WTC11 (cell line): ENCODE results near the gene STXBP1. TPM values are rescaled to one million over a fixed set of nuclear protein-coding genes. Genes with fewer than 3 reads are reported as not detected.

Experiments used
- ATAC-seq: fragments of 200-7000 bp; cut with Tn5 transposase; 2 replicates; pipeline ENCODE4 v1.10.0; 2021; ENCODE audit warnings: mild to moderate bottlenecking, moderate library complexity
- CTCF ChIA-PET: fragments of 300-600 bp; sonication (Branson Sonifier 250); formaldehyde crosslinking; loops from one replicate; lab custom pipeline; 2021; ENCODE audit warnings: antibody characterized with exemption; lab: Charles Lee
- POLR2A ChIA-PET: fragments of 350-600 bp; sonication (Branson Sonifier 250); formaldehyde crosslinking; loops from one replicate; lab custom pipeline; 2021; ENCODE audit warnings: antibody characterized with exemption; lab: Charles Lee
- DNase-seq: peaks from one replicate; pipeline ENCODE4 v3.0.0; 2021; ENCODE audit warnings: low spot score
- H3K27ac Mint-ChIP-seq: 2 replicates; pipeline ENCODE4 v1.8.0; 2021; ENCODE audit warnings: mixed read lengths
- H3K27me3 Mint-ChIP-seq: 2 replicates; pipeline ENCODE4 v1.8.0; 2021; ENCODE audit warnings: low read depth, mild to moderate bottlenecking, moderate library complexity, mixed read lengths
- H3K36me3 Mint-ChIP-seq: 2 replicates; pipeline ENCODE4 v1.8.0; 2021; ENCODE audit warnings: mixed read lengths
- H3K4me1 Mint-ChIP-seq: 2 replicates; pipeline ENCODE4 v1.8.0; 2022; ENCODE audit warnings: mixed read lengths
- H3K4me3 Mint-ChIP-seq: 2 replicates; pipeline ENCODE4 v1.8.0; 2021; ENCODE audit warnings: mild to moderate bottlenecking, moderate library complexity, mixed read lengths
- H3K9me3 Mint-ChIP-seq: 2 replicates; pipeline ENCODE4 v1.8.0; 2021; ENCODE audit warnings: mixed read lengths
- CREB1 ChIP-seq: sonication (generic); formaldehyde crosslinking; IDR thresholded peaks from 2 replicates; pipeline ENCODE4 v1.8.0; 2023; ENCODE audit warnings: mild to moderate bottlenecking, missing genetic modification reagents
- ESRRA ChIP-seq: sonication (generic); formaldehyde crosslinking; IDR thresholded peaks from 2 replicates; pipeline ENCODE4 v1.8.1; 2022; ENCODE audit warnings: mild to moderate bottlenecking, missing genetic modification reagents, borderline replicate concordance
- ETV6 ChIP-seq: sonication (generic); formaldehyde crosslinking; IDR thresholded peaks from 2 replicates; pipeline ENCODE4 v1.8.1; 2022; ENCODE audit warnings: mild to moderate bottlenecking, missing genetic modification reagents
- FOXK1 ChIP-seq: sonication (generic); formaldehyde crosslinking; IDR thresholded peaks from 2 replicates; pipeline ENCODE4 v1.8.0; 2022; ENCODE audit warnings: mild to moderate bottlenecking, moderate library complexity, missing genetic modification reagents
- IRF2 ChIP-seq: sonication (generic); formaldehyde crosslinking; IDR thresholded peaks from 2 replicates; pipeline ENCODE4 v1.8.0; 2022; ENCODE audit warnings: low read depth, missing genetic modification reagents, borderline replicate concordance
- MXD4 ChIP-seq: fragments of 250-450 bp; sonication (Bioruptor Pico); IDR thresholded peaks from 2 replicates; pipeline ENCODE4 v1.8.0; 2021; ENCODE audit warnings: mild to moderate bottlenecking, moderate library complexity, borderline replicate concordance
- MYBL2 ChIP-seq: sonication (generic); formaldehyde crosslinking; IDR thresholded peaks from 2 replicates; pipeline ENCODE4 v1.8.1; 2023; ENCODE audit warnings: mild to moderate bottlenecking, moderate library complexity, missing genetic modification reagents
- NFATC4 ChIP-seq: fragments of 250-450 bp; sonication (Bioruptor Pico); IDR thresholded peaks from 2 replicates; pipeline ENCODE4 v1.9.0; 2021; ENCODE audit warnings: mild to moderate bottlenecking
- RELA ChIP-seq: sonication (generic); formaldehyde crosslinking; IDR thresholded peaks from 2 replicates; pipeline ENCODE4 v1.8.1; 2022; ENCODE audit warnings: missing genetic modification reagents, mild to moderate bottlenecking, borderline replicate concordance
- total RNA-seq: library from RNA; stranded (reverse); gene quantifications from 3 replicates; pipeline ENCODE4 v1.2.3, GENCODE V29; 2021
- TF ChIP-seq, protein P1 (sequence below): sonication (generic); formaldehyde crosslinking; IDR thresholded peaks from 2 replicates; pipeline ENCODE4 v1.8.0; 2022; ENCODE audit warnings: mild to moderate bottlenecking, missing genetic modification reagents
- TF ChIP-seq, protein P2 (sequence below): fragments of 200-600 bp; IDR thresholded peaks from 2 replicates; pipeline ENCODE4 v1.8.0; 2022; ENCODE audit warnings: antibody characterized with exemption
- TF ChIP-seq, protein P3 (sequence below): sonication (generic); formaldehyde crosslinking; IDR thresholded peaks from 2 replicates; pipeline ENCODE4 v1.8.0; 2023; ENCODE audit warnings: missing genetic modification reagents
- TF ChIP-seq, protein P4 (sequence below): sonication (generic); formaldehyde crosslinking; IDR thresholded peaks from 2 replicates; pipeline ENCODE4 v1.8.1; 2023; ENCODE audit warnings: mild to moderate bottlenecking, moderate library complexity, missing genetic modification reagents
- TF ChIP-seq, protein P5 (sequence below): fragments of 250-450 bp; sonication (Bioruptor Pico); IDR thresholded peaks from 2 replicates; pipeline ENCODE4 v2.1.2; 2022; ENCODE audit warnings: mild to moderate bottlenecking, moderate library complexity
- TF ChIP-seq, protein P6 (sequence below): fragments of 250-450 bp; sonication (Bioruptor Pico); IDR thresholded peaks from 2 replicates; pipeline ENCODE4 v1.9.0; 2021; ENCODE audit warnings: mild to moderate bottlenecking

The STXBP1 gene
- total RNA-seq, 1 experiment from 2014 or later = 37.1 TPM

DNA sequence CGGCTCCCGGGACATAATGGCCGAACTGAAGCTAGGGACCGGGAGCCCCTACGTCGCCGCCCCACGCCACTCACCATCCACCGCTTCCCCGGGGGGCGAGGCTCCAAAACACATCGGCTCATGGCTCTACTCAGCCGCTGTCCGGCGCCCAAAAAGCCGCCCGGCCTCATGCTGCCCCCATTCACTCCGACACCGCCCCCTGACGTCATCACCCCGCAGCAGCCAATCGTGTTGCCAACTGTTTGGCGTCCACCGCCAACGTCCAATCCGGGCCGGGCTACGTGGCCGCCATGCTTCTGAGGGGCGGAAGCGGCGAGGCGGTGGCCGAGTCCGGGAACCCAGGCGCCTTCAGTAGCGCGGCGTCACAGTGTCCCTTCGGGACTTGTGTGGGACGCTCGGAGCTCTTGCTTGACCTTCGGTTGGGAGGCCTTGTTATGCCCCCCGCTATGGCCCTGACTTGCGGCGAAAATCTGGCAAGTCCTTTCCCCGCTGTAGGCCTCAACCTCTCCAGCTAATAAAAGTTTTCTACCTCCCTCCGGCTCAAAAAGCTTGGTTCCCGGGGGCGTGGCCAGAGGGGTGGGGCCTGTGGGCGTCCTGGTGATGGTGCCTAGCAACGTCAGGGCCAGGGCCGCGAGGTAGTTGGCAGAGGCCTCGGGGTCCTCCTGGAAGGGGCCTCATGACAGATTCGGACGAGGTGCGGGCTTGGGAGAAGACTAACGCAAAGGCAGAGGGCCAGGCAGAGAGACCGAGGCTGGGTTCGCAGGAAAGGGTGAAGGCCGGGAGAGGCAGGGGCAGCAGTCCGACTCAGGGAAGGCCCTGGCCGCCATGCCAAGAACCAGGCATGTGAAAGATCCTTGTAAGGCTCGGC lies 103.6 kb downstream of the STXBP1 start, which contains the start of the genes PTRH1 and TTC16 (continued):
- TF ChIP-seq, protein P1, sequence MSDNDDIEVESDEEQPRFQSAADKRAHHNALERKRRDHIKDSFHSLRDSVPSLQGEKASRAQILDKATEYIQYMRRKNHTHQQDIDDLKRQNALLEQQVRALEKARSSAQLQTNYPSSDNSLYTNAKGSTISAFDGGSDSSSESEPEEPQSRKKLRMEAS (CRISPR knock-in tag) = peak; percentile 78

DNA sequence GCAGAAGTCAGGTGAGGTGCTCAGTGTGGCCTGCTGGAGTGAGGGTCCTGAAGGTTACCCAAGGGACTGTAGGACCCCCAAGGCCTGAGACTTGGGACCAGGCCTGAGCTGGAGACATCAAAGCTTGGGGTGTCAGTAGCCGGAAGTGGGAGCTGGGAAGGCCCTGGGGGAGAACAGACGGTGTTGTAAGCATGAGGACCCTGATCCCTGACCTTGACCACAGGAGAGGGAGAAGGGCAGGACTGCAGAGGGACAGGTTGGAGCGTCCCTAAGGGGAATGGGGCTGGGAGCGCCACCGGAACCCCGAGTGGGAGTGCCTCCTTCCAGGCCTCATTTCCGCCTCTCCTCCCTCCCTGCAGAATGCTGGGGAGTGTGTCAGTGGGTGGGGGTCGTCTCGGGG lies 104.3 kb downstream of the STXBP1 start:
- Mint-ChIP-seq H3K27ac (peak overlapping the region; percentile 74; the same call in 1 of the 2 replicates), H3K36me3 (no peaks in the 10 kb centered on the region), H3K4me3 (peak overlapping the region; percentile 97), H3K9me3 (no peaks in the 10 kb centered on the region), H3K4me1 (peaks cover 22% of the 10 kb centered on the region), H3K27me3 (no peaks in the 10 kb centered on the region)
- ChIA-PET POLR2A (interaction anchor here (1.4 kb wide), 1 partner anchor 138 kb away, joined by 4 read pairs; no protein-coding TSS in a partner anchor), CTCF (interaction anchor here (1.1 to 7.3 kb wide), 6 partner anchors 9 to 214 kb away, joined by 3 to 73 read pairs (median 4); partner anchors contain the start of genes PIP5KL1 and TOR2A)
- ATAC-seq = no peak
- no peak for TF ChIP-seq MXD4
- TF ChIP-seq, protein P2, sequence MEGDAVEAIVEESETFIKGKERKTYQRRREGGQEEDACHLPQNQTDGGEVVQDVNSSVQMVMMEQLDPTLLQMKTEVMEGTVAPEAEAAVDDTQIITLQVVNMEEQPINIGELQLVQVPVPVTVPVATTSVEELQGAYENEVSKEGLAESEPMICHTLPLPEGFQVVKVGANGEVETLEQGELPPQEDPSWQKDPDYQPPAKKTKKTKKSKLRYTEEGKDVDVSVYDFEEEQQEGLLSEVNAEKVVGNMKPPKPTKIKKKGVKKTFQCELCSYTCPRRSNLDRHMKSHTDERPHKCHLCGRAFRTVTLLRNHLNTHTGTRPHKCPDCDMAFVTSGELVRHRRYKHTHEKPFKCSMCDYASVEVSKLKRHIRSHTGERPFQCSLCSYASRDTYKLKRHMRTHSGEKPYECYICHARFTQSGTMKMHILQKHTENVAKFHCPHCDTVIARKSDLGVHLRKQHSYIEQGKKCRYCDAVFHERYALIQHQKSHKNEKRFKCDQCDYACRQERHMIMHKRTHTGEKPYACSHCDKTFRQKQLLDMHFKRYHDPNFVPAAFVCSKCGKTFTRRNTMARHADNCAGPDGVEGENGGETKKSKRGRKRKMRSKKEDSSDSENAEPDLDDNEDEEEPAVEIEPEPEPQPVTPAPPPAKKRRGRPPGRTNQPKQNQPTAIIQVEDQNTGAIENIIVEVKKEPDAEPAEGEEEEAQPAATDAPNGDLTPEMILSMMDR = no peak
- no peak for TF ChIP-seq NFATC4 (CRISPR knock-in tag)
- TF ChIP-seq MYBL2 (CRISPR knock-in tag) = no peak
- no peak for TF ChIP-seq CREB1
- TF ChIP-seq FOXK1 (CRISPR knock-in tag) = no peak
- TF ChIP-seq, protein P3, sequence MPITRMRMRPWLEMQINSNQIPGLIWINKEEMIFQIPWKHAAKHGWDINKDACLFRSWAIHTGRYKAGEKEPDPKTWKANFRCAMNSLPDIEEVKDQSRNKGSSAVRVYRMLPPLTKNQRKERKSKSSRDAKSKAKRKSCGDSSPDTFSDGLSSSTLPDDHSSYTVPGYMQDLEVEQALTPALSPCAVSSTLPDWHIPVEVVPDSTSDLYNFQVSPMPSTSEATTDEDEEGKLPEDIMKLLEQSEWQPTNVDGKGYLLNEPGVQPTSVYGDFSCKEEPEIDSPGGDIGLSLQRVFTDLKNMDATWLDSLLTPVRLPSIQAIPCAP (CRISPR knock-in tag) = no peak
- TF ChIP-seq, protein P4, sequence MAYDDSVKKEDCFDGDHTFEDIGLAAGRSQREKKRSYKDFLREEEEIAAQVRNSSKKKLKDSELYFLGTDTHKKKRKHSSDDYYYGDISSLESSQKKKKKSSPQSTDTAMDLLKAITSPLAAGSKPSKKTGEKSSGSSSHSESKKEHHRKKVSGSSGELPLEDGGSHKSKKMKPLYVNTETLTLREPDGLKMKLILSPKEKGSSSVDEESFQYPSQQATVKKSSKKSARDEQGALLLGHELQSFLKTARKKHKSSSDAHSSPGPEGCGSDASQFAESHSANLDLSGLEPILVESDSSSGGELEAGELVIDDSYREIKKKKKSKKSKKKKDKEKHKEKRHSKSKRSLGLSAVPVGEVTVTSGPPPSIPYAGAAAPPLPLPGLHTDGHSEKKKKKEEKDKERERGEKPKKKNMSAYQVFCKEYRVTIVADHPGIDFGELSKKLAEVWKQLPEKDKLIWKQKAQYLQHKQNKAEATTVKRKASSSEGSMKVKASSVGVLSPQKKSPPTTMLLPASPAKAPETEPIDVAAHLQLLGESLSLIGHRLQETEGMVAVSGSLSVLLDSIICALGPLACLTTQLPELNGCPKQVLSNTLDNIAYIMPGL (CRISPR knock-in tag) = no peak
- TF ChIP-seq, protein P5, sequence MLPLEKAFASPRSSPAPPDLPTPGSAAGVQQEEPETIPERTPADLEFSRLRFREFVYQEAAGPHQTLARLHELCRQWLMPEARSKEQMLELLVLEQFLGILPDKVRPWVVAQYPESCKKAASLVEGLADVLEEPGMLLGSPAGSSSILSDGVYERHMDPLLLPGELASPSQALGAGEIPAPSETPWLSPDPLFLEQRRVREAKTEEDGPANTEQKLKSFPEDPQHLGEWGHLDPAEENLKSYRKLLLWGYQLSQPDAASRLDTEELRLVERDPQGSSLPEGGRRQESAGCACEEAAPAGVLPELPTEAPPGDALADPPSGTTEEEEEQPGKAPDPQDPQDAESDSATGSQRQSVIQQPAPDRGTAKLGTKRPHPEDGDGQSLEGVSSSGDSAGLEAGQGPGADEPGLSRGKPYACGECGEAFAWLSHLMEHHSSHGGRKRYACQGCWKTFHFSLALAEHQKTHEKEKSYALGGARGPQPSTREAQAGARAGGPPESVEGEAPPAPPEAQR = no peak
- TF ChIP-seq RELA = no peak
- TF ChIP-seq ETV6 = no peak
- no peak for DNase-seq

DNA sequence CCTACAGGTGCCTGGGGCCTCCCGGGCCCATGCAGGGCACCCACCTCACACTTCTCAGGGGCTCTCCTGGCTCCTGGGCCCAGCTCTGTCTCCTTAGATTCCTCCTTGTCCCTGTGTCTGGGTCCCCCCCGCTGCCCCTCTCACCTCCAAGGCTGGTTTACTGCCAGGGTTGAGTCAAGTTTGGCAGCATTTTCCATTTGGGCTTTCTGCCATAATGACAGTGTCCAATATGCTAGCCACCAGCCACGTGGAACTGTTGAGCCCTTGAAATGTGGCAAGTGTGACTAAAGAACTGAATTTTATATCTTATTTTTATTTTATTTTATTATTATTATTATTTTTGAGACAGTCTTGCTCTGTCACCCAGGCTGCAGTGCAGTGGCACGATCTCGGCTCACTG lies 105.7 kb downstream of the STXBP1 start:
- H3K9me3 Mint-ChIP-seq = no peaks in the 10 kb centered on the region
- ChIA-PET CTCF (interaction anchor here (7.3 kb wide), 1 partner anchor 17 kb away, joined by 73 read pairs; the partner anchor contains the start of gene TOR2A), POLR2A (no interaction called here)
- ATAC-seq (no peak), DNase-seq (no peak)
- peaks cover 16% of the 10 kb centered on the region for H3K4me1 Mint-ChIP-seq
- no peak overlapping the region for H3K27ac Mint-ChIP-seq
- H3K27me3 Mint-ChIP-seq = no peaks in the 10 kb centered on the region
- no peak overlapping the region for H3K4me3 Mint-ChIP-seq
- TF ChIP-seq IRF2 (CRISPR knock-in tag) (no peak), ESRRA (CRISPR knock-in tag) (no peak)
- TF ChIP-seq, protein P6, sequence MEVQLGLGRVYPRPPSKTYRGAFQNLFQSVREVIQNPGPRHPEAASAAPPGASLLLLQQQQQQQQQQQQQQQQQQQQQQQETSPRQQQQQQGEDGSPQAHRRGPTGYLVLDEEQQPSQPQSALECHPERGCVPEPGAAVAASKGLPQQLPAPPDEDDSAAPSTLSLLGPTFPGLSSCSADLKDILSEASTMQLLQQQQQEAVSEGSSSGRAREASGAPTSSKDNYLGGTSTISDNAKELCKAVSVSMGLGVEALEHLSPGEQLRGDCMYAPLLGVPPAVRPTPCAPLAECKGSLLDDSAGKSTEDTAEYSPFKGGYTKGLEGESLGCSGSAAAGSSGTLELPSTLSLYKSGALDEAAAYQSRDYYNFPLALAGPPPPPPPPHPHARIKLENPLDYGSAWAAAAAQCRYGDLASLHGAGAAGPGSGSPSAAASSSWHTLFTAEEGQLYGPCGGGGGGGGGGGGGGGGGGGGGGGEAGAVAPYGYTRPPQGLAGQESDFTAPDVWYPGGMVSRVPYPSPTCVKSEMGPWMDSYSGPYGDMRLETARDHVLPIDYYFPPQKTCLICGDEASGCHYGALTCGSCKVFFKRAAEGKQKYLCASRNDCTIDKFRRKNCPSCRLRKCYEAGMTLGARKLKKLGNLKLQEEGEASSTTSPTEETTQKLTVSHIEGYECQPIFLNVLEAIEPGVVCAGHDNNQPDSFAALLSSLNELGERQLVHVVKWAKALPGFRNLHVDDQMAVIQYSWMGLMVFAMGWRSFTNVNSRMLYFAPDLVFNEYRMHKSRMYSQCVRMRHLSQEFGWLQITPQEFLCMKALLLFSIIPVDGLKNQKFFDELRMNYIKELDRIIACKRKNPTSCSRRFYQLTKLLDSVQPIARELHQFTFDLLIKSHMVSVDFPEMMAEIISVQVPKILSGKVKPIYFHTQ (CRISPR knock-in tag) = no peak
- no peaks in the 10 kb centered on the region for H3K36me3 Mint-ChIP-seq
